ENCODE results near the gene DCST1.
A peak's percentile ranks its signal among the peaks of the same experiment; 100 is the strongest.

DNA sequence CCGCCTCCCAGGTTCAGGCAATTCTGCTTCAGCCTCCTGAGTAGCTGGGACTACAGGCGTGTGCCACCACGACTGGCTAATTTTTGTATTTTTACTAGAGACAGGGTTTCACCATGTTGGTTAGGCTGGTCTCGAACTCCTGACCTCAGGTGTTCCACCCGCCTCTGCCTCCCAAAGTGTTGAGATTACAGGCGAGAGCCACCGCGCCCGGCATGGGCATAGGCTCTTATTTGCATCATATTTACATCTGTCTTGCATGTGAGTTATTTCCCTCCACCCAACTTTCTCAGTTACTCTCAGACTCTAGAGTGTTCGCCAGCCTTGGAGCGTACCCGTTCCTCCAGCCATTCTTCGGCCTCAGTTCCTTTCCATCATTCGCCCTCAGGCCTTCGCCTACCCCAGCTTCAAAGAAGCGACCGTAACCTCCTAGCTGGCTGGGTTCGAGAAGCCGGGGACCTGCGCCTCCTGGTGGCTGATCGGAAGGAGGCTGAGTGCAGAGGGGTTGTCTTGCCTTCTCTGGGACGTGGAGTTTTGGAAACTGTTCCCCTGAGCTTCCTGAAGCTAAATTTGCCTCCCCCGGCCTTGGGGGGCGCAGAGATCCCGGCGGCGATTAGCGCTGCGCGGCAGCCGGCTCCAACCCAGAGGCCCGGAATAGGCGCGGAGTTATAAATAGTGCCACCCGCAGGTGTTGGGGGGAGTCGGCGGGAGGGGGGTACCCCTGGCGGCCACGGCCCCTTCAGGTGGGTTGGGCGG is 34.6 kb upstream of the DCST1 start:
- TF ChIP-seq, protein P1, sequence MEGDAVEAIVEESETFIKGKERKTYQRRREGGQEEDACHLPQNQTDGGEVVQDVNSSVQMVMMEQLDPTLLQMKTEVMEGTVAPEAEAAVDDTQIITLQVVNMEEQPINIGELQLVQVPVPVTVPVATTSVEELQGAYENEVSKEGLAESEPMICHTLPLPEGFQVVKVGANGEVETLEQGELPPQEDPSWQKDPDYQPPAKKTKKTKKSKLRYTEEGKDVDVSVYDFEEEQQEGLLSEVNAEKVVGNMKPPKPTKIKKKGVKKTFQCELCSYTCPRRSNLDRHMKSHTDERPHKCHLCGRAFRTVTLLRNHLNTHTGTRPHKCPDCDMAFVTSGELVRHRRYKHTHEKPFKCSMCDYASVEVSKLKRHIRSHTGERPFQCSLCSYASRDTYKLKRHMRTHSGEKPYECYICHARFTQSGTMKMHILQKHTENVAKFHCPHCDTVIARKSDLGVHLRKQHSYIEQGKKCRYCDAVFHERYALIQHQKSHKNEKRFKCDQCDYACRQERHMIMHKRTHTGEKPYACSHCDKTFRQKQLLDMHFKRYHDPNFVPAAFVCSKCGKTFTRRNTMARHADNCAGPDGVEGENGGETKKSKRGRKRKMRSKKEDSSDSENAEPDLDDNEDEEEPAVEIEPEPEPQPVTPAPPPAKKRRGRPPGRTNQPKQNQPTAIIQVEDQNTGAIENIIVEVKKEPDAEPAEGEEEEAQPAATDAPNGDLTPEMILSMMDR (conservative IDR thresholded peaks at IDR 0.05; ENCODE audit: low read length) = peak; percentile 97
- TF ChIP-seq EZH2phosphoT487 (IDR thresholded peaks at IDR 0.05; ENCODE audit: borderline replicate concordance, low read depth, low read length) = no peak
